ENCODE data around the gene KRTAP10-11. TPM values are rescaled to one million over a fixed set of nuclear protein-coding genes. Genes with fewer than 3 reads are reported as not detected.
A peak's percentile ranks its signal among the peaks of the same experiment; 100 is the strongest.

The KRTAP10-11 gene
- total and polyA plus RNA-seq, 2 of the 8 experiments (the other 6 are each of a cell fraction or from before 2014, with no cell fraction given) = not detected

DNA sequence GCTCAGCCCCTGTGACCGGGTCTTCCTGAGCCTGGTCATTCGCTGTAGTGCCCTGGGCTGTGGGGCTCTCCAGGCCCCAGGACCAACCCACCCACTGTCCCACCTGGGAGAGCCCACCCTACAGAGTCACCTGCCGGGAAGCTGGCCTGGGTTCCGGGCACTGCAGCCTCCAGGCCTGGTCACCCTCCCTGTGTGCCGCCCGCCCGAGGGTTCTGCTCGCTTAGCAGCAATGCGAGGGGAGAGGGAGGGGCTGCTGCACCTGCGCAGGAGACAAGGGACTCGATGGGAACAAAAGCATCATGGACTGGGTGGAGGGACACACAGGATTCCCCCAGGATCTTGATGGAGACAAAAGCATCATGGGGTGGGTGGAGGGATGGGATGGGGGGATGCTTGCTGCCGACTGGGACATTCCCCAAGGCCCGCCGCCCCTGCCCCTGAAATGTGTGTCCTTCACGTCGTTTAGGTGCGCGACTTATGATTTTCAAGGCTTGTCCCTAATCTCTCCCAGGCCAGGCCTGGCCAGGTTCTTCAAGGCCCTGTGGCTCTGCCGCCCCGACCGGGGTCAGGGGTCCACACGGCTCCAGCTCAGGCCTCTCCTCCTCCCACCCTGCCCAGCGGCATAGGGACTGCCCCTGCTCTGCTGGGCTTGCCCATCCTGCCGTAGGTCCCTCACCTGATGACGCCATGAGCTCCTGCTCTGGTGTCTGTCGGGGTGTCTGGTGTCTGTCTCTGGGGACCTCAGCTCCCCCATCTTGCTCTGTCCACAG is 32.6 kb upstream of the KRTAP10-11 start:
- no peak overlapping the region for H2BK120ac ChIP-seq (replicated peaks; ENCODE audit: low read depth, low read length)
- CTCF ChIA-PET (ENCODE audit: partially characterized antibody) = interaction anchor here (0.5 to 1.1 kb wide), 4 partner anchors 11 to 1044 kb away, joined by 3 to 4 read pairs (median 3); partner anchors contain the start of gene KRTAP10-5
- no peak for FAIRE-seq
- H3K9ac ChIP-seq (replicated peaks in 1 of 4; ENCODE audit: extremely low read depth in 1 of 4, low read depth in 3 of 4, low read length in 3 of 4) = no peak overlapping the region
- no peak overlapping the region for H3K56ac ChIP-seq (replicated peaks; ENCODE audit: insufficient read length, low read depth, low read length)
- no peak overlapping the region for H2BK20ac ChIP-seq (ENCODE audit: low read length)
- peak overlapping the region; percentile 42 for H4K91ac ChIP-seq (replicated peaks; ENCODE audit: insufficient read length, low read length)
- no peak overlapping the region for H3K4ac ChIP-seq (replicated peaks; ENCODE audit: insufficient read length, low read depth, low read length)
- H3K9me3 ChIP-seq (ENCODE audit: insufficient read depth in 2 of 2, low read depth in 1 of 2, low read length in 1 of 2) = peaks cover 19 to 22% of the 10 kb centered on the region in 2 experiments
- H3K27ac ChIP-seq (ENCODE audit: low read depth, low read length) = no peak overlapping the region
- H4K5ac ChIP-seq (ENCODE audit: insufficient read length, low read depth, low read length) = no peak overlapping the region
- H3K27me3 ChIP-seq (replicated peaks in 1 of 4; ENCODE audit: control insufficient read depth in 3 of 4, extremely low read depth in 1 of 4, insufficient read depth in 3 of 4, low read length in 3 of 4) = no peaks in the 10 kb centered on the region
- H3K36me3 ChIP-seq (ENCODE audit: control insufficient read depth in 2 of 4, insufficient read depth in 4 of 4, low read length in 3 of 4) = no peaks in the 10 kb centered on the region
- no peaks in the 10 kb centered on the region for H3K79me1 ChIP-seq (ENCODE audit: low read depth, low read length)
- POLR2A ChIA-PET (ENCODE audit: partially characterized antibody) = no interaction called here
- peak overlapping the region; percentile 26; the same call in 1 of the 2 replicates for H2BK5ac ChIP-seq (ENCODE audit: low read depth, low read length)
- no peak overlapping the region for H3K23ac ChIP-seq (ENCODE audit: insufficient read length)
- no peak overlapping the region for H2BK15ac ChIP-seq (ENCODE audit: low read length)
- H2AK5ac ChIP-seq (ENCODE audit: low read depth, low read length) = no peak overlapping the region
- H3K4me2 ChIP-seq (ENCODE audit: insufficient read depth in 1 of 2, low read depth in 2 of 2, low read length in 2 of 2) = no peak overlapping the region
- no peak overlapping the region for H3K14ac ChIP-seq (ENCODE audit: insufficient read length)
- H2AFZ ChIP-seq (ENCODE audit: low read length) = no peak overlapping the region
- peak in 1 of 2 experiments; percentile 41 for DNase-seq (ENCODE audit: low read depth in 1 of 2, low spot score in 2 of 2)
- no peak overlapping the region for H3K4me3 ChIP-seq (ENCODE audit: extremely low read depth in 1 of 4, insufficient read depth in 2 of 4, low read depth in 3 of 4, low read length in 4 of 4)
- H3K4me1 ChIP-seq (replicated peaks in 1 of 4; ENCODE audit: control insufficient read depth in 3 of 4, insufficient read depth in 4 of 4, low read length in 3 of 4) = peaks cover 0 to 6% (median 2%) of the 10 kb centered on the region in 4 experiments; a peak in 4 of 7 replicates
- H3K79me2 ChIP-seq (ENCODE audit: control insufficient read depth in 1 of 2, insufficient read depth in 2 of 2, low read length in 2 of 2) = no peaks in the 10 kb centered on the region
- WGBS, 2 experiments (ENCODE audit: extremely low coverage in 1 of 2, insufficient coverage in 1 of 2, insufficient read length in 1 of 2, insufficient replicate concordance in 2 of 2, low coverage in 1 of 2, low lambda C conversion rate in 2 of 2, missing lambda C conversion rate in 1 of 2) = 93% methylated on average over 26 of the region's 26 CpGs; no CpG with 5 or more reads in 1 of the 2 experiments
- peak overlapping the region; percentile 82 for H4K8ac ChIP-seq (ENCODE audit: extremely low read depth, insufficient read depth, low read length)
- H4K20me1 ChIP-seq (replicated peaks in 1 of 2; ENCODE audit: control insufficient read depth in 1 of 2, insufficient read depth in 2 of 2, low read length in 2 of 2) = peaks cover 0 to 1% of the 10 kb centered on the region in 2 experiments
- H3K23me2 ChIP-seq (ENCODE audit: low read depth, low read length) = no peaks in the 10 kb centered on the region
- 0 out of 2 replicates have a peak overlapping the region, but pooled peaks have one; percentile 71 for H2BK12ac ChIP-seq (ENCODE audit: low read depth, low read length)
- H3K18ac ChIP-seq (ENCODE audit: extremely low read depth, low read length) = no peak overlapping the region
- TF ChIP-seq KDM4A (IDR thresholded peaks at IDR 0.05; ENCODE audit: low read depth, low read length, severe bottlenecking) (no peak), GTF2F1 (IDR thresholded peaks at IDR 0.05; ENCODE audit: borderline replicate concordance, low read depth, low read length) (no peak), HDAC6 (IDR thresholded peaks at IDR 0.05; ENCODE audit: low read depth, low read length) (no peak), RXRA (IDR thresholded peaks at IDR 0.05; ENCODE audit: insufficient read depth, low read depth, low read length) (no peak), CBX8 (IDR thresholded peaks at IDR 0.05; ENCODE audit: borderline replicate concordance, low read depth, low read length) (no peak), RNF2 (IDR thresholded peaks at IDR 0.05; ENCODE audit: borderline replicate concordance, low read depth, low read length, missing control alignments, poor library complexity, severe bottlenecking) (no peak), JUN (IDR thresholded peaks at IDR 0.05; ENCODE audit: low read depth, low read length) (no peak), NANOG (IDR thresholded peaks at IDR 0.05; ENCODE audit: insufficient read depth, low read depth, low read length, poor library complexity, severe bottlenecking) (no peak), BCL11A (IDR thresholded peaks at IDR 0.05; ENCODE audit: low read depth in 2 of 2, low read length in 2 of 2) (no peak), TAF7 (optimal IDR thresholded peaks at IDR 0.05; ENCODE audit: borderline replicate concordance, low read depth, low read length) (no peak), BRCA1 (IDR thresholded peaks at IDR 0.05; ENCODE audit: low read depth, low read length) (no peak), KDM5A (IDR thresholded peaks at IDR 0.05; ENCODE audit: low read length) (no peak)
